ENCODE measurements around the gene PRRX2. TPM values are rescaled to one million over a fixed set of nuclear protein-coding genes. Genes with fewer than 3 reads are reported as not detected.

PRRX2 gene
- total and polyA plus RNA-seq, 2 of the 4 experiments (the other 2 are of a cell fraction) = 12.7 to 35.5 TPM

GRCh38 chr9:129631674-129632129 lies 33.7 kb upstream of the PRRX2 start:
- H3K18ac ChIP-seq (ENCODE audit: low read depth, low read length) = no peak overlapping the region
- intact Hi-C loops (cut with micrococcal nuclease) = no loop called here
- H3K9ac ChIP-seq (ENCODE audit: low read depth, low read length) = no peak overlapping the region
- no peaks in the 10 kb centered on the region for H3K27me3 ChIP-seq (ENCODE audit: control insufficient read depth, insufficient read depth, low read length)
- no peak for ATAC-seq (ENCODE audit: low read depth)
- H3K9me3 ChIP-seq (ENCODE audit: control insufficient read depth, insufficient read depth, low read length) = no peaks in the 10 kb centered on the region
- 56% methylated on average over 3 of the region's 19 CpGs; no CpG with 5 or more reads in 1 of the 2 experiments for WGBS, 2 experiments (ENCODE audit: extremely low coverage in 2 of 2, insufficient read length in 1 of 2)
- no peak overlapping the region for H4K8ac ChIP-seq (ENCODE audit: low read depth in 2 of 2, low read length in 2 of 2)
- peak overlapping the region; percentile 67 for H2AK9ac ChIP-seq (replicated peaks; ENCODE audit: low read depth, low read length, poor library complexity)
- TF ChIP-seq RCOR1 (IDR thresholded peaks at IDR 0.05; ENCODE audit: insufficient replicate concordance, low read length) (no peak), FOS (IDR thresholded peaks at IDR 0.05; ENCODE audit: low read depth, low read length) (no peak), MXI1 (IDR thresholded peaks at IDR 0.05; ENCODE audit: borderline replicate concordance, low read depth, low read length) (no peak), ELK1 (IDR thresholded peaks at IDR 0.05; ENCODE audit: borderline replicate concordance, low read depth, low read length) (no peak), USF2 (IDR thresholded peaks at IDR 0.05; ENCODE audit: low read depth, low read length) (no peak), BHLHE40 (IDR thresholded peaks at IDR 0.05; ENCODE audit: low read depth, low read length) (no peak), MAFK (IDR thresholded peaks at IDR 0.05; ENCODE audit: low read depth, low read length) (no peak), CEBPB (IDR thresholded peaks at IDR 0.05; ENCODE audit: low read depth, low read length) (no peak), POLR2A (IDR thresholded peaks at IDR 0.05; ENCODE audit: low read depth, low read length) (no peak), NFE2L2 (IDR thresholded peaks at IDR 0.05; ENCODE audit: low read depth, low read length) (no peak), CTCF (conservative IDR thresholded peaks at IDR 0.05; ENCODE audit: low read depth, low read length) (no peak), RFX5 (IDR thresholded peaks at IDR 0.05; ENCODE audit: low read depth, low read length) (no peak), SMC3 (IDR thresholded peaks at IDR 0.05; ENCODE audit: low read depth, low read length) (no peak), MAZ (IDR thresholded peaks at IDR 0.05; ENCODE audit: borderline replicate concordance, low read depth, low read length) (no peak)
- H4K20me1 ChIP-seq (ENCODE audit: insufficient read depth, low read length) = peaks cover 92% of the 10 kb centered on the region
- peaks cover 16 to 83% of the 10 kb centered on the region in 2 experiments for H3K79me1 ChIP-seq (ENCODE audit: low read depth in 1 of 2, low read length in 2 of 2)
- dilution Hi-C loops (cut with HindIII; ENCODE audit: low sequenced_read_pairs, unreplicated experiment) = no loop called here
- H2AK5ac ChIP-seq (ENCODE audit: low read depth, low read length) = peak overlapping the region; percentile 76
- no peak overlapping the region for H3K4me2 ChIP-seq (ENCODE audit: low read depth, low read length)
- H3K56ac ChIP-seq (ENCODE audit: extremely low read depth, insufficient read depth, low read length) = no peak overlapping the region
- BruUV-seq (replicated peaks) = no TSS peak
- H2BK20ac ChIP-seq (ENCODE audit: low read depth, low read length) = no peak overlapping the region
- peaks cover 44% of the 10 kb centered on the region for H3K36me3 ChIP-seq (ENCODE audit: control insufficient read depth, insufficient read depth, low read length)
- ChIA-PET POLR2A (ENCODE audit: unreplicated experiment) (no interaction called here), CTCF (no interaction called here)
- H4K91ac ChIP-seq (ENCODE audit: insufficient read depth, low read depth, low read length) = no peak overlapping the region
- H3K4me3 ChIP-seq (ENCODE audit: insufficient read depth, low read depth, low read length) = no peak overlapping the region
- peak overlapping the region; percentile 32; the same call in 1 of the 2 replicates for H3K4ac ChIP-seq (ENCODE audit: low read depth, low read length)
- no peak overlapping the region for H3K14ac ChIP-seq (replicated peaks; ENCODE audit: low read depth, low read length)
- H3K23ac ChIP-seq (ENCODE audit: low read depth, low read length) = peak overlapping the region; percentile 24; the same call in 1 of the 2 replicates
- 0 out of 2 replicates have a peak overlapping the region, but pooled peaks have one; percentile 2 for H3K27ac ChIP-seq (ENCODE audit: insufficient read depth, low read length)
- H4K5ac ChIP-seq (ENCODE audit: low read depth, low read length) = no peak overlapping the region
- peak overlapping the region; percentile 27 for H2BK5ac ChIP-seq (ENCODE audit: low read depth, low read length, poor library complexity, severe bottlenecking)
- DNase-seq = no peak
- peaks cover 40% of the 10 kb centered on the region for H3K4me1 ChIP-seq (ENCODE audit: control insufficient read depth, insufficient read depth, low read length)
- no peak overlapping the region for H2BK120ac ChIP-seq (ENCODE audit: low read depth, low read length)
- in situ Hi-C loops (cut with MboI; ENCODE audit: low sequenced_read_pairs) = no loop called here
- H2BK15ac ChIP-seq (ENCODE audit: low read depth, low read length) = no peak overlapping the region
- peaks cover 41% of the 10 kb centered on the region for H3K9me1 ChIP-seq (ENCODE audit: insufficient read depth, low read length)
- no peak overlapping the region for H2AFZ ChIP-seq (replicated peaks; ENCODE audit: low read length, poor library complexity)

Data from IMR-90 (cell line).